GM19023 (cell line): ENCODE measurements around the gene HIF1A.
"Not testable (repeated sequence)": the region's sequence is repeated elsewhere in the genome, so short reads cannot be mapped to it uniquely, and the experiment has no call there.

Experiments used
- ATAC-seq: cut with Tn5 transposase; IDR thresholded peaks from one replicate; pipeline ENCODE4 v1.9.1; 2021; ENCODE audit warnings: mild to moderate bottlenecking, moderate library complexity; ENCODE audit not compliant: unreplicated experiment

The HIF1A gene

GRCh38 chr14:61706096-61706690, 10.9 kb downstream of the HIF1A start:
- ATAC-seq, result no peak

- ATAC-seq, result not testable (repeated sequence)
These were observed 12.5 kb downstream of the HIF1A start for GRCh38 chr14:61707774-61708173.

GRCh38 chr14:61708693-61709092, 13.4 kb downstream of the HIF1A start:
- not testable (repeated sequence) for ATAC-seq

- ATAC-seq, result no peak
These were observed 15.8 kb downstream of the HIF1A start for GRCh38 chr14:61710853-61711817.

- ATAC-seq, result no peak
These were observed 16.8 kb downstream of the HIF1A start for GRCh38 chr14:61712137-61712536.

- no peak for ATAC-seq
These were observed 18.6 kb downstream of the HIF1A start for GRCh38 chr14:61713724-61714437.

- ATAC-seq, result no peak
These were observed 21.6 kb downstream of the HIF1A start for GRCh38 chr14:61716956-61717355.

- ATAC-seq, result no peak
These were observed 22.7 kb downstream of the HIF1A start for GRCh38 chr14:61718039-61718438.

- ATAC-seq, result no peak
These were observed 24.3 kb downstream of the HIF1A start for GRCh38 chr14:61719344-61720293.

- ATAC-seq, result no peak
These were observed 25.0 kb downstream of the HIF1A start for GRCh38 chr14:61720294-61720661.

GRCh38 chr14:61720741-61721140, 25.4 kb downstream of the HIF1A start:
- ATAC-seq, result no peak

- ATAC-seq, result no peak
These were observed 28.8 kb downstream of the HIF1A start for GRCh38 chr14:61724133-61724532.

- no peak for ATAC-seq
These were observed 31.7 kb downstream of the HIF1A start for GRCh38 chr14:61726778-61727658.

- ATAC-seq, result no peak
These were observed 35.6 kb downstream of the HIF1A start for GRCh38 chr14:61730756-61731373.

- ATAC-seq, result no peak
These were observed 38.7 kb downstream of the HIF1A start for GRCh38 chr14:61733972-61734371.

- ATAC-seq, result no peak
These were observed 41.4 kb downstream of the HIF1A start for GRCh38 chr14:61736751-61737150.

GRCh38 chr14:61737915-61738314, 42.6 kb downstream of the HIF1A start:
- ATAC-seq, result no peak

- ATAC-seq, result no peak
These were observed 43.8 kb downstream of the HIF1A start for GRCh38 chr14:61739133-61739532.

- ATAC-seq, result no peak
These were observed 47.1 kb downstream of the HIF1A start for GRCh38 chr14:61742371-61742770.
